ENCODE data around the gene THAP4.

THAP4 gene

GRCh38 chr2:241637795-241638660 lies 1.1 kb upstream of the THAP4 start:
- no peak for DNase-seq

- DNase-seq, result no peak
Measured at GRCh38 chr2:241636182-241637017, 558 bp downstream of the THAP4 start.

DNA sequence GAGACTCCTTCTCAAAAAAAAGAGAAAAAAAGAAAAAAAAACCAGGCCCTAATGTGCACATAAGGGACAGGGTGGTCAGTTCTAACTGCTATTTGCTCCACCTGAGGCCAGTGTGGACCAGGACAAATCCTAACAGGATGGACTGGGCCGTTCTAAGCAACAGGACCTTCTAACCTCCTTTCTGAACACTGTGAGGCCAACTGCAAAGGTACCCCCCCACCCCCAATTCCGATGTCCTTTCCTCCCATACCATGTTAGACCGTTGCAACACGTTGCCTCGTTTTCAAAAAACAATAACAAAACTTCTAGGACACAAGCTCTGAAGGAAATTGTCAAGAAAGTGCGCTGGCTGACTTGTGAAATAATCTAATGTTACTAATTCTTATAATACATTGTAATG lies 1.2 kb downstream of the THAP4 start:
- no peak for DNase-seq

GRCh38 chr2:241633561-241633960 lies 3.4 kb downstream of the THAP4 start:
- DNase-seq, result no peak

DNA sequence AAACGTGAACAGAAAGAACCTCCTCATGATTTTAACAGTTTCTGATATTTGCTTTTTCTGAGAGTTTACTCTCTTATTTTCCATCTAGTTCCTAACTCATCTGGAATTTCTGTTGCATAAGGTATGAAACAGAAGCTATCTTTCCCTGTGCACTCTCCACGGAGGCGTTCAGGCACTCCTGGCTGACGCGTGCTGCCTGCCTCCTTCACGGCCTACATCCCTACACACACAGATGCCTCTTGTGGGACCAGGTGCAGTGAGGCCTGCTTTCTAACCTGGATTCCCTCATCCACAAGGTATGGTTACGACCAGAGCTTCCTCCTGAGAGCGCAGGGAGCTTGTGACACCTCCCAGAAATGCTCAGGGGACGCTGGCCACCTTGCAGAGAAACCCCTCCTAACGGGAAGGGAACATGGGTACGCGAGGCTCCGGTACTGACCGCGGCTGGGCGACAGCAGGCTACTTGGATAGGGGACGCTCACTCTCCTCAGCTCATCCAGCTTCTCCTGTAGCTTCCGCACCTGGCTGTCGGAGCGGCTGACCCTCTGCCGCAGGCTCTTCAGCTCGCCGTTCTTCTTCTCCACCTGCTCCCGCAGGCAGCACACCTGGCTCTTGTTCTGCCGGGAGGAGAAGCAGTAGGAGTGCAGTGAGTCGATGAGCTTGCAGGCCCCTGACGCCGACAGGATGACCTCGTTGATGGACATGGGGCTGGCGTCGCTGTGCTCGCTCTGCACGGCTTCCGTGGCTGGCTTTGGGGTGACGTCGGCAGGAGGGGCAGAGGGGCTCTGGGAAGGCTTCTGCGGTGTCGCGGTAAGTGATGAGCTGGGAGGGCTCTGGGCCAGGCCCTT lies 4.3 kb downstream of the THAP4 start:
- DNase-seq, result no peak

GRCh38 chr2:241629762-241630435 lies 7.1 kb downstream of the THAP4 start:
- no peak for DNase-seq

- DNase-seq, result no peak
Measured at GRCh38 chr2:241627675-241628074, 9.3 kb downstream of the THAP4 start.

GRCh38 chr2:241620419-241620769 lies 16.6 kb downstream of the THAP4 start:
- DNase-seq, result no peak

DNA sequence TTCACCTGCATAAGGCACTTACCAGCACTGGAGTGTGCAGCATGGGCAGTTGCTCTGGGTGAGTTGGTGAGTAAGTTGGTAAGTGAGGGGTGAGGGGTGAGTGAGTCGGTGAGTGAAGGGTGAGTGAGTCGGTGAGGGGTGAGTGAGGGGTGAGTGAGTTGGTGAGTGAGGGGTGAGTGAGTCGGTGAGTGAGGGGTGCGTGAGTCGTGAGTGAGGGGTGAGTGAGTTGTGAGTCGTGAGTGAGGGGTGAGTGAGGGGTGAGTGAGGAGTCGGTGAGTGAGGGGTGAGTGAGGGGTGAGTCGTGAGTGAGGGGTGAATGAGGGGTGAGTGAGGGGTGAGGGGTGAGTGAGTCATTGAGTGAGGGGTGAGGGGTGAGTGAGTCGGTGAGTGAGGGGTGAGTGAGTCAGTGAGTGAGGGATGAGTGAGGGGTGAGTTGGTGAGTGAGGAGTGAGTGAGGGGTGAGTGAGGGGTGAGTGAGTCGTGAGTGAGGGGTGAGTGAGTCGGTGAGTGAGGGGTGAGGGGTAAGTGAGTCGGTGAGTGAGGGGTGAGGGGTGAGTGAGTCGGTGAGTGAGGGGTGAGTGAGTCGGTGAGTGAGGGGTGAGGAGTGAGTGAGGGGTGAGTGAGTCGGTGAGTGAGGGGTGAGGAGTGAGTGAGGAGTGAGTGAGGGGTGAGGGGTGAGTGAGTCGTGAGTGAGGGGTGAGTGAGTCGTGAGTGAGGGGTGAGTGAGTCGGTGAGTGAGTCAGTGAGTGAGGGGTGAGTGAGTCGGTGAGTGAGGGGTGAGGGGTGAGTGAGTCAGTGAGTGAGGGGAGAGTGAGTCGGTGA lies 17.1 kb downstream of the THAP4 start:
- DNase-seq, result no peak

GRCh38 chr2:241618829-241619228 lies 18.1 kb downstream of the THAP4 start:
- DNase-seq, result no peak

- no peak for DNase-seq
Measured at GRCh38 chr2:241618296-241618805, 18.6 kb downstream of the THAP4 start.

GRCh38 chr2:241617431-241618154 lies 19.4 kb downstream of the THAP4 start:
- DNase-seq, result no peak

DNA sequence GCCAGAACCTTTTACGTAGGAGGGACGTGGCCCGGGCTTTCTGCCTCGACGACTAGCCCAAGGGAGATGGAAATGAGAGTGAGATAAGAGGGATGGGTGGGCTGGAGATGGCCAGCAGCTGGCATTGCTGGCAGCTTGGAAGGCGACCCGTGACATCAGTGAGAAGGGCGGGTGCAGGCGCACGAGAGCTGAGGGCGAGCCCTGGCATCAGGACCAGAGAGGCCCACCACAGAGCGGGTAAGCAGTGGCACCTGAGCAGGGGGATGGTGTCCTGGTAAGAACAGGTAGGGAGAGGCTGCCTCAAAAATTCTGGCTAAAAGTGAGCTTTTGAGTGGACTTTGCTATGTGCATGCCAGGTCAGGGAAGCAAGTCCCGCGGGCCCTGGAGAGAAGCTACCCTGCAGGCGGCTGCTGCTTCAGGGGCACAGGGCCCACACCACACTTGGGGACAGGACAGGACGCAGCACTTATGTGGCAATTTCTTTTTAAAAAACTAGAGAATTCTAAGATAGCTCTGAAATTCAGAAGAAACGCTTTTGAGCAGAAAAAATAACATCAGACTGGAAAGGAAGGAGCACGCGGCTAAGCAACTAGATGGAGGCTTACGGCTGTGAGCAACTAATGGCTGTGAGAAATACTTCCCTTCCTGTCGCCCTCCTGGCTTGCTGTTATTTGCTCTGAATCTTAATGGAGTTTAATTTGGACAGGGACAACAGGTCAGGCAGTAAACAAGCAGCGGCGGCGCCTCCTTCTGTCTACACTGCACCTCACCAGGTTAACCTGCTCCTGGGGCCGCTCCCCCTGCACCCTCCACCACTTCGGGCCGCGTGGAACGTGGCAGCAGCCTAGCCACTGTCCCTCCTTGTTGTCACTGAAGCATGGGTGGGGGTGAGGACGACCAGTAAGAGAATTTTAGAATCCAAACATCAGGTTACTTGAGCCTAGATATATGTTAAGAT lies 20.5 kb downstream of the THAP4 start:
- DNase-seq, result no peak

- DNase-seq, result no peak
Measured at GRCh38 chr2:241615522-241616052, 21.4 kb downstream of the THAP4 start.

DNA sequence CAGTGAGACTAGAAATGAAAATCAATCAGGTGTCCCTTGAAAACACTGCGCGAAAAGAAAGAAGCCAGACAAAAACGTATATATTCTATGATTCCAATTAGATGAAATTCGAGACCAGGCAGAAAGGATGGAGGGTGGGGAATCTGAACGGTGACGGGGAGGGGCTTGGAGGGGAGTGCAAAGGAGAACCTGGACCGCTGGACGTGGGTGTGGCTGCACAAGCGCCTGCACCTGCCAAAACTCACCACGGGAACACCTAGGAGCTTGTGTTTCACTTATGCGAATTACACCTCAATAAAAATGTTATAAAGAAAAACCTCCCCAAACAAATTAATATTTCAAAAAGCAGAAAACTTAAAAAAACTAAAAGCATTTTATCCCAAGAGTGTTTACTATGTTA lies 21.9 kb downstream of the THAP4 start:
- DNase-seq, result no peak

DNA sequence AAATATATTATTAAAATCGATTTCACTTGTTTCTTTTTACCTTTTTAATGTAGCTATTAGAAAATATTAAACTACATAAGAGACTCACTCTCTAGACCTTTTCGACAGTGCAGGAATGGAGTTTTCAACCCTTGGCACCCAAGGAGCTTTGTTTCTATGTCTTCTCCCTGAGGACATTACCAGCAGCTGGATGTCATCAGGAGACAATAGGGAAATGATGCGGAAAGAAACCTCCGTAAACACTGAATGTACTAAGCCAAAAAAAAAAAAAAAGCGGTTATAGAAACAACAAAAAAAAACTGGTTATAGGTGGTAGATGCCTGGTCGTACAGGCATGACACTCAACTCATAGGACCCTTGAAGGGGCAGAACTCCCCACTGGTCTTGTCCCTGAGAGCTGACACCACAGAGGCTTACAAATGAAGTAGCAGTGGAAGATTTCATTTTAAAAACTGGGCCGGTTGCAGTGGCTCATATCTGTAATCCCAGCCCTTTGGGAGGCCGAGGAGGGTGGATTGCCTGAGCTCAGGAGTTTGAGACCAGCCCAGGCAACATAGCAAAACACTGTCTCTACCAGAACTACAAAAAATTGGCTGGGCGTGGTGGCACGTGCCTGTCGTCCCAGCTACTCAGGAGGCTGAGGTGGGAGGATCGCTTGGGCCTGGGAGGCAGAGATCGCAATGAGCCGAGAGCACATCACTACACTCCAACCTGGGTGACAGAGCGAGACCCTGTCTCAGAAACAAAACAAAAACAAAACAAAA lies 23.8 kb downstream of the THAP4 start:
- no peak for DNase-seq

GRCh38 chr2:241612156-241613016 lies 24.6 kb downstream of the THAP4 start:
- DNase-seq, result no peak
